Measurements from ENCODE around the gene RANBP1. TPM values are rescaled to one million over a fixed set of nuclear protein-coding genes. Genes with fewer than 3 reads are reported as not detected.

RANBP1 gene
- total and polyA plus RNA-seq, 9 of the 15 experiments (the other 6 are each of a cell fraction or from before 2014, with no cell fraction given): 162 to 2,891 (median 1,289) TPM

- TF ChIP-seq, protein P1, sequence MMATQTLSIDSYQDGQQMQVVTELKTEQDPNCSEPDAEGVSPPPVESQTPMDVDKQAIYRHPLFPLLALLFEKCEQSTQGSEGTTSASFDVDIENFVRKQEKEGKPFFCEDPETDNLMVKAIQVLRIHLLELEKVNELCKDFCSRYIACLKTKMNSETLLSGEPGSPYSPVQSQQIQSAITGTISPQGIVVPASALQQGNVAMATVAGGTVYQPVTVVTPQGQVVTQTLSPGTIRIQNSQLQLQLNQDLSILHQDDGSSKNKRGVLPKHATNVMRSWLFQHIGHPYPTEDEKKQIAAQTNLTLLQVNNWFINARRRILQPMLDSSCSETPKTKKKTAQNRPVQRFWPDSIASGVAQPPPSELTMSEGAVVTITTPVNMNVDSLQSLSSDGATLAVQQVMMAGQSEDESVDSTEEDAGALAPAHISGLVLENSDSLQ (IDR thresholded peaks at IDR 0.05): no peak
- TF ChIP-seq RBM39 (optimal IDR thresholded peaks at IDR 0.05; ENCODE audit: low read depth, low read length) (no peak), HDAC6 (IDR thresholded peaks at IDR 0.05; ENCODE audit: low read depth, low read length) (peak; percentile 88; the same call in 1 of the 2 replicates), MYNN (IDR thresholded peaks at IDR 0.05) (no peak), MYNN (CRISPR knock-in tag; IDR thresholded peaks at IDR 0.05) (no peak), FOS (IDR thresholded peaks at IDR 0.05; ENCODE audit: extremely low read depth, insufficient read length) (no peak), NEUROD1 (IDR thresholded peaks at IDR 0.05; ENCODE audit: borderline replicate concordance, low read depth, low read length, partially characterized antibody) (no peak), SLC30A9 (CRISPR knock-in tag; IDR thresholded peaks at IDR 0.05) (0 out of 2 replicates have a peak, but pooled peaks have one; percentile 63), SUPT5H (IDR thresholded peaks at IDR 0.05) (peak; percentile 12), ELK1 (CRISPR knock-in tag; IDR thresholded peaks at IDR 0.05) (no peak), ELF2 (CRISPR knock-in tag; IDR thresholded peaks at IDR 0.05) (peak; percentile 34; the same call in 1 of the 2 replicates), KHSRP (IDR thresholded peaks at IDR 0.05) (no peak), CREB1 (IDR thresholded peaks at IDR 0.05) (no peak), CREB1 (CRISPR knock-in tag; IDR thresholded peaks at IDR 0.05) (no peak), L3MBTL2 (IDR thresholded peaks at IDR 0.05) (no peak), FOXK2 (conservative IDR thresholded peaks at IDR 0.05 in 1 of 2, IDR thresholded peaks at IDR 0.05 in 1 of 2; ENCODE audit: low read depth in 2 of 2) (no peak), TEAD2 (tag; IDR thresholded peaks at IDR 0.05) (no peak)
- TF ChIP-seq, protein P2, sequence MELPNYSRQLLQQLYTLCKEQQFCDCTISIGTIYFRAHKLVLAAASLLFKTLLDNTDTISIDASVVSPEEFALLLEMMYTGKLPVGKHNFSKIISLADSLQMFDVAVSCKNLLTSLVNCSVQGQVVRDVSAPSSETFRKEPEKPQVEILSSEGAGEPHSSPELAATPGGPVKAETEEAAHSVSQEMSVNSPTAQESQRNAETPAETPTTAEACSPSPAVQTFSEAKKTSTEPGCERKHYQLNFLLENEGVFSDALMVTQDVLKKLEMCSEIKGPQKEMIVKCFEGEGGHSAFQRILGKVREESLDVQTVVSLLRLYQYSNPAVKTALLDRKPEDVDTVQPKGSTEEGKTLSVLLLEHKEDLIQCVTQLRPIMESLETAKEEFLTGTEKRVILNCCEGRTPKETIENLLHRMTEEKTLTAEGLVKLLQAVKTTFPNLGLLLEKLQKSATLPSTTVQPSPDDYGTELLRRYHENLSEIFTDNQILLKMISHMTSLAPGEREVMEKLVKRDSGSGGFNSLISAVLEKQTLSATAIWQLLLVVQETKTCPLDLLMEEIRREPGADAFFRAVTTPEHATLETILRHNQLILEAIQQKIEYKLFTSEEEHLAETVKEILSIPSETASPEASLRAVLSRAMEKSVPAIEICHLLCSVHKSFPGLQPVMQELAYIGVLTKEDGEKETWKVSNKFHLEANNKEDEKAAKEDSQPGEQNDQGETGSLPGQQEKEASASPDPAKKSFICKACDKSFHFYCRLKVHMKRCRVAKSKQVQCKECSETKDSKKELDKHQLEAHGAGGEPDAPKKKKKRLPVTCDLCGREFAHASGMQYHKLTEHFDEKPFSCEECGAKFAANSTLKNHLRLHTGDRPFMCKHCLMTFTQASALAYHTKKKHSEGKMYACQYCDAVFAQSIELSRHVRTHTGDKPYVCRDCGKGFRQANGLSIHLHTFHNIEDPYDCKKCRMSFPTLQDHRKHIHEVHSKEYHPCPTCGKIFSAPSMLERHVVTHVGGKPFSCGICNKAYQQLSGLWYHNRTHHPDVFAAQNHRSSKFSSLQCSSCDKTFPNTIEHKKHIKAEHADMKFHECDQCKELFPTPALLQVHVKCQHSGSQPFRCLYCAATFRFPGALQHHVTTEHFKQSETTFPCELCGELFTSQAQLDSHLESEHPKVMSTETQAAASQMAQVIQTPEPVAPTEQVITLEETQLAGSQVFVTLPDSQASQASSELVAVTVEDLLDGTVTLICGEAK (IDR thresholded peaks at IDR 0.05): no peak
- TF ChIP-seq, protein P2 (CRISPR knock-in tag; IDR thresholded peaks at IDR 0.05): no peak
These were observed 3.0 kb upstream of the RANBP1 start (continued) for GRCh38 chr22:20112623-20113511.

Measured in K562 (cell line).